Neuronal stem cell (in vitro differentiated cells): ENCODE results near the gene POLN.

ENCODE experiments used
- DNase-seq: peaks from one replicate; pipeline ENCODE4 v3.0.0-alpha.2; 2013; ENCODE audit warnings: low spot score
- H2AFZ ChIP-seq: one replicate; pipeline ENCODE4 v1.6.1; 2013; ENCODE audit warnings: mild to moderate bottlenecking, low read length, inconsistent platforms
- H2AK5ac ChIP-seq: 2 replicates; pipeline ENCODE4 v1.6.1; 2013; ENCODE audit warnings: low read depth, mild to moderate bottlenecking, inconsistent platforms, low read length, moderate library complexity, mixed read lengths
- H2BK120ac ChIP-seq: 2 replicates; pipeline ENCODE4 v1.6.1; 2013; ENCODE audit warnings: low read depth, mild to moderate bottlenecking, inconsistent platforms, low read length, moderate library complexity, mixed read lengths
- H2BK12ac ChIP-seq: one replicate; pipeline ENCODE4 v1.6.1; 2013; ENCODE audit warnings: low read length, inconsistent platforms
- H2BK15ac ChIP-seq: 2 replicates; pipeline ENCODE4 v1.6.1; 2013; ENCODE audit warnings: mild to moderate bottlenecking, low read length, inconsistent platforms, mixed read lengths
- H2BK5ac ChIP-seq: one replicate; pipeline ENCODE4 v1.6.1; 2013; ENCODE audit warnings: inconsistent platforms, mild to moderate bottlenecking, low read length, moderate library complexity
- H3K14ac ChIP-seq: one replicate; pipeline ENCODE4 v1.6.1; 2013; ENCODE audit warnings: low read length, inconsistent platforms
- H3K18ac ChIP-seq: 2 replicates; pipeline ENCODE4 v1.6.1; 2013; ENCODE audit warnings: low read length, inconsistent platforms
- H3K23ac ChIP-seq: 2 replicates; pipeline ENCODE4 v1.6.1; 2013; ENCODE audit warnings: low read depth, mild to moderate bottlenecking, mixed read lengths, low read length, inconsistent platforms; ENCODE audit not compliant: poor library complexity
- H3K27ac ChIP-seq: replicated peaks from 3 replicates; pipeline ENCODE4 v1.5.1; 2013; ENCODE audit warnings: low read length, inconsistent platforms
- H3K27me3 ChIP-seq, 3 experiments: 2 replicates each; pipeline ENCODE4 v1.6.1; 2013; ENCODE audit warnings: low read length in 3 of 3, mild to moderate bottlenecking in 2 of 3, inconsistent platforms in 1 of 3, low read depth in 1 of 3, mixed read lengths in 1 of 3, moderate library complexity in 1 of 3; ENCODE audit not compliant: control insufficient read depth in 3 of 3, insufficient read depth in 3 of 3
- H3K36me3 ChIP-seq, 2 donors: replicated peaks in 1 of 2; 2 replicates each; pipeline ENCODE4 v1.6.1; 2013; ENCODE audit warnings: low read length in 2 of 2; ENCODE audit not compliant: control insufficient read depth in 2 of 2, insufficient read depth in 2 of 2
- H3K4ac ChIP-seq: 2 replicates; pipeline ENCODE4 v1.6.1; 2013; ENCODE audit warnings: inconsistent platforms, mild to moderate bottlenecking, low read length, moderate library complexity
- H3K4me1 ChIP-seq, 2 donors: 1 replicate in 1 of 2; 2 replicates in 1 of 2; pipeline ENCODE4 v1.6.1; 2013; ENCODE audit warnings: low read length in 2 of 2, low read depth in 1 of 2; ENCODE audit not compliant: control insufficient read depth in 2 of 2, insufficient read depth in 1 of 2
- H3K4me2 ChIP-seq: one replicate; pipeline ENCODE4 v1.6.1; 2013; ENCODE audit warnings: mild to moderate bottlenecking, low read length, inconsistent platforms; ENCODE audit not compliant: insufficient read depth, poor library complexity, severe bottlenecking
- H3K4me3 ChIP-seq, 2 donors: 2 replicates each; pipeline ENCODE4 v1.5.1; 2013; ENCODE audit warnings: low read length in 2 of 2, mild to moderate bottlenecking in 2 of 2, inconsistent platforms in 1 of 2, moderate library complexity in 1 of 2
- H3K79me1 ChIP-seq: one replicate; pipeline ENCODE4 v1.6.1; 2013; ENCODE audit warnings: low read depth, mild to moderate bottlenecking, inconsistent platforms, low read length, moderate library complexity
- H3K9ac ChIP-seq: one replicate; pipeline ENCODE4 v1.6.1; 2013; ENCODE audit warnings: mild to moderate bottlenecking, low read depth, low read length, inconsistent platforms; ENCODE audit not compliant: poor library complexity
- H3K9me3 ChIP-seq, 2 donors: replicated peaks in 1 of 2; 2 replicates each; pipeline versions ENCODE3 to v1.6.1; 2013; ENCODE audit warnings: low read length in 2 of 2, mild to moderate bottlenecking in 2 of 2, inconsistent platforms in 1 of 2, low read depth in 1 of 2, mixed read lengths in 1 of 2, moderate library complexity in 1 of 2; ENCODE audit not compliant: control insufficient read depth in 2 of 2, insufficient read depth in 1 of 2
- H4K8ac ChIP-seq: one replicate; pipeline ENCODE4 v1.6.1; 2013; ENCODE audit warnings: low read depth, mild to moderate bottlenecking, inconsistent platforms, low read length, moderate library complexity
- H4K91ac ChIP-seq: one replicate; pipeline ENCODE4 v1.6.1; 2013; ENCODE audit warnings: low read length, low read depth, mild to moderate bottlenecking, inconsistent platforms; ENCODE audit not compliant: poor library complexity
- WGBS, 2 donors: extraction: QIAGEN DNeasy Blood & Tissue Kit; methylation state at CpG; one replicate each; pipeline ENCODE4 v1.1.7; 2013; ENCODE audit warnings: missing lambda C conversion rate in 2 of 2, mixed read lengths in 1 of 2; ENCODE audit not compliant: insufficient read length in 2 of 2, insufficient replicate concordance in 1 of 2; ENCODE audit errors: extremely low coverage in 2 of 2; 5-methylcytosine and 5-hydroxymethylcytosine counted together

POLN gene

DNA sequence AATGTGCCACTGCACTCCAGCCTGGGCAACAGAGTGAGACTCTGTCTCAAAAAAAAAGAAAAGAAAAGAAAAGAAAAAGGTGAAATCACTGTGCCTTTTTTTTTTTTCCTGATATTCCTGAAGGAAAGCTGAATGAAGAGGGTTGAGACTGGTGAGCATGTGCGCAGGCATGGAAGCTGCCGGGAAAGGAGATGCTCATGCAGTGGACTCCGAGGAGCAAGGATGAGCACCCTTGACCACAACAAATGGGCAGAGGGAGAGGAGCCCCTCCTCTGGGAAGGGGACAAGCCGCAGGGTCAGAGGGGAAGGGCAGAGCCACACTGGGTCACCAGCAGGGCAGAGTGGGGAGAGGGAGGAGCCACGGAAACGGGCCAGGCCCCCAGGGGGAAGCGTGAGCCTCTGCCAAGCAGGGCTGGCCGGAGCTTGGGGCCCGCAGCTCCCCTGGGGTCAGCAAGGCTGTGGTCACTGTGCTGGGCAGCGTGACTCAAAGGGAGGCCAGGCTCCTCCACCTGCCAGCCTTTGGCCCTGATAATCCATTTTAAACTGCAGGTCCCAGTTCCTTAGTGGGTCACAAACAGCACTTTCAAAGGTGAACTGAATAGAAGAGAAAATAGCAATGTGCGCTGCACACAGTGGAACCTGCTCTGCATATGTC lies 102.9 kb downstream of the POLN start:
- Histone ChIP-seq H3K9ac (peak overlapping the region; percentile 67), H4K91ac (no peak overlapping the region), H2BK120ac (no peak overlapping the region), H3K79me1 (peaks cover 2% of the 10 kb centered on the region), H3K36me3 (no peaks in the 10 kb centered on the region), H4K8ac (peak overlapping the region; percentile 8), H3K27me3 (no peaks in the 10 kb centered on the region), H2BK5ac (no peak overlapping the region), H3K14ac (no peak overlapping the region), H2BK12ac (no peak overlapping the region), H3K23ac (peak overlapping the region; percentile 90), H2BK15ac (no peak overlapping the region), H3K27ac (no peak overlapping the region), H2AFZ (peak overlapping the region; percentile 36), H3K4me2 (no peak overlapping the region), H3K4me3 (no peak overlapping the region), H3K9me3 (no peaks in the 10 kb centered on the region), H2AK5ac (peak overlapping the region; percentile 33), H3K4ac (no peak overlapping the region), H3K18ac (peak overlapping the region; percentile 40), H3K4me1 (peaks cover 5 to 12% of the 10 kb centered on the region in 2 donors)
- no CpG with 5 or more reads among the region's 11 CpGs for WGBS, 2 donors
- no peak for DNase-seq

DNA sequence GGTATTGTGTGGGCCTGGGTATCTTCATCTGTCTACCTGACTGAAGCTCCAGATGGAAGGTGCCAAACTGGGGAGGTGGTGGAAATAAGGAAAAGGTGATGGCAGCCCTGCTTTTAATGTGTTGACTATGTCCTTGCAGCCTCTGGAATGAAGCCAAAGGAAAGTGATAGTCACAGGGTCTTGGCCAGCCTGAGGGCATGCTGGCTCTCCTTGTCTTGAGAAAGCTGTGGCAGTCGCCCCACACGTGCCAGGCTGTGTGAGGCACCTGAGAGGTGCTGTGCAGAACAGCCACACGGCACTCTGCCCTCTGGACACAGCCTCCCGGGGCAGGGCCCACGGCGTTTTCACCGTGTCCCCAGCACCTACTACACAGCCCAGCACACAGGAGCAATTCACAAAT lies 105.2 kb downstream of the POLN start:
- Histone ChIP-seq H3K36me3 (no peaks in the 10 kb centered on the region), H3K9me3 (peaks cover 0 to 18% of the 10 kb centered on the region in 2 donors), H3K14ac (no peak overlapping the region), H4K91ac (no peak overlapping the region), H4K8ac (no peak overlapping the region), H2BK5ac (no peak overlapping the region), H3K79me1 (peaks cover 2% of the 10 kb centered on the region), H3K18ac (no peak overlapping the region), H2BK15ac (no peak overlapping the region), H3K4me1 (peaks cover 5 to 6% of the 10 kb centered on the region in 2 donors), H3K4me2 (no peak overlapping the region), H3K27me3 (no peaks in the 10 kb centered on the region), H2AFZ (no peak overlapping the region), H3K27ac (no peak overlapping the region), H2BK12ac (no peak overlapping the region), H2BK120ac (no peak overlapping the region), H3K23ac (no peak overlapping the region), H2AK5ac (no peak overlapping the region), H3K9ac (no peak overlapping the region), H3K4ac (no peak overlapping the region), H3K4me3 (no peak overlapping the region)
- WGBS, 2 donors: no CpG with 5 or more reads among the region's 7 CpGs
- DNase-seq: no peak

DNA sequence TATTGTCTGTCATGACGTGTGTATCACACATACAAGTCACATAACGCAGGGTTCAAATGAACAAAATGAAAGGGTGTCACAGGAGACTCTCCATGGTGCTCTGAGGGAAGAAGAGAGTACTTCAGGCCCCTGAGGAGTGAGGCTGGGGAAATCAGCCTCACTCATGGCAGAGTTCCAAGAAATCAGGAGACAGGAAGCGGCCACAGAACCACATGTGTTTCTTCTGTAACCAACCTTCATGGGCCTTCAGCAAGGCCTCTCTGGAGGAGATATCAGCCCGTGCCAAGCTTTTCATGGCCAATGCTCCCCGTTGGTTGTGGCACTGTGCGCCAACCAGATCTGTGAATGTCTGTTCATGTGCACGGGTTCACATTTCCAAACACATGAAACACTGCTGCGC lies 106.8 kb downstream of the POLN start:
- no peak overlapping the region for H2BK120ac ChIP-seq
- H3K4me2 ChIP-seq: no peak overlapping the region
- H2AK5ac ChIP-seq: no peak overlapping the region
- H3K23ac ChIP-seq: no peak overlapping the region
- DNase-seq: no peak
- H3K27ac ChIP-seq: no peak overlapping the region
- H2BK15ac ChIP-seq: no peak overlapping the region
- peaks cover 5 to 6% of the 10 kb centered on the region in 2 donors for H3K4me1 ChIP-seq
- peaks cover 2% of the 10 kb centered on the region for H3K79me1 ChIP-seq
- H3K4me3 ChIP-seq: no peak overlapping the region
- H3K9ac ChIP-seq: no peak overlapping the region
- H3K9me3 ChIP-seq: peaks cover 0 to 22% of the 10 kb centered on the region in 2 donors
- no CpG with 5 or more reads among the region's 8 CpGs for WGBS, 2 donors
- H3K36me3 ChIP-seq: no peaks in the 10 kb centered on the region
- no peak overlapping the region for H2AFZ ChIP-seq
- no peak overlapping the region for H3K4ac ChIP-seq
- H4K8ac ChIP-seq: peak overlapping the region; percentile 84
- no peak overlapping the region for H3K18ac ChIP-seq
- no peak overlapping the region for H4K91ac ChIP-seq
- no peak overlapping the region for H3K14ac ChIP-seq
- no peak overlapping the region for H2BK5ac ChIP-seq
- H2BK12ac ChIP-seq: no peak overlapping the region
- H3K27me3 ChIP-seq: no peaks in the 10 kb centered on the region

DNA sequence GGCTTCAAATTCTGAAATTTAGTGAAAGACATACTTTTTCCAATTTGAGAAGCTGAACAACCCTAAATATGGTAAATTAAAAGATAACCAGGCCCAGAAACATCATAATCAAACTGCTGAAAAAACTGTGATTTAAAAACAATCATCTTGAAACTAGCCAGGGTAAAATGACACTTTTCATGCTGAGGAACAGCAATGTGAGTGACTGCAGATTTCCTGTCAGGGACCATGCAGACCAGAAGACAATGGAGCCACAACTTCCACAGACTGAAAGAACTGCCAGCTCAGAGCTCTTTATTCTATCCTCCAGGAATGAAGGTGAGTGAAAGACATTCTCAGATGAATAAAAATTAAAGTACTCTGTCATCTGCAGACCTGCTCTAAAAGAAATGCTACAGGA lies 109.5 kb downstream of the POLN start:
- Histone ChIP-seq H3K27ac (no peak overlapping the region), H3K4me2 (no peak overlapping the region), H2BK5ac (no peak overlapping the region), H2AK5ac (no peak overlapping the region), H2BK15ac (no peak overlapping the region), H3K9ac (no peak overlapping the region), H3K4ac (no peak overlapping the region), H2AFZ (no peak overlapping the region), H3K9me3 (peaks cover 0 to 22% of the 10 kb centered on the region in 2 donors), H2BK12ac (no peak overlapping the region), H3K4me1 (no peaks in the 10 kb centered on the region), H3K23ac (no peak overlapping the region), H3K14ac (no peak overlapping the region), H3K4me3 (no peak overlapping the region), H4K91ac (no peak overlapping the region), H2BK120ac (no peak overlapping the region), H4K8ac (no peak overlapping the region), H3K18ac (no peak overlapping the region), H3K27me3 (no peaks in the 10 kb centered on the region), H3K36me3 (no peaks in the 10 kb centered on the region), H3K79me1 (peaks cover 2% of the 10 kb centered on the region)
- no peak for DNase-seq
